ENCODE data around the gene CCR8.
"Not testable (repeated sequence)": the region's sequence is repeated elsewhere in the genome, so short reads cannot be mapped to it uniquely, and the experiment has no call there.

Gene CCR8

DNA sequence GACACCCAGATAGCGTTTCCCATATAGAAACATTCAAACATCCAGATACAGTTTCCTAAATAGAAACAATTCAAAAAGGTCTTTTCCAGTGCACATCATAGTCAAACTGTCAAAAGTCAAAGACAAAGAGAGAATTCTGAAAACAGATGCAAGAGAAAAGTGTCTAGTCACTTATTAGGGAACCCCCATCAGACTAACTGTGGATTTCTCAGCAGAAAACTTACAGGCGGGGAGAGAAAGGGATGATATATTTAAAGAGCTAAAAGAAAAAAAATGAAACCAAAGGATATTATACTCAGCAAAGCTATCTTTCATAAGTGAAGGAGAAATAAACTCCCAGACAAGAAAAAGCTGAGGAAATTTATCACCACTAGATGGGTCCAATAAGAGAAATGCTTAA is 27.3 kb upstream of the CCR8 start:
- no peak overlapping the region for H3K4me3 ChIP-seq (replicated peaks; ENCODE audit: low read depth, low read length)
- DNase-seq (ENCODE audit: extremely low read depth, low read depth) = no peak
- TF ChIP-seq, protein P1, sequence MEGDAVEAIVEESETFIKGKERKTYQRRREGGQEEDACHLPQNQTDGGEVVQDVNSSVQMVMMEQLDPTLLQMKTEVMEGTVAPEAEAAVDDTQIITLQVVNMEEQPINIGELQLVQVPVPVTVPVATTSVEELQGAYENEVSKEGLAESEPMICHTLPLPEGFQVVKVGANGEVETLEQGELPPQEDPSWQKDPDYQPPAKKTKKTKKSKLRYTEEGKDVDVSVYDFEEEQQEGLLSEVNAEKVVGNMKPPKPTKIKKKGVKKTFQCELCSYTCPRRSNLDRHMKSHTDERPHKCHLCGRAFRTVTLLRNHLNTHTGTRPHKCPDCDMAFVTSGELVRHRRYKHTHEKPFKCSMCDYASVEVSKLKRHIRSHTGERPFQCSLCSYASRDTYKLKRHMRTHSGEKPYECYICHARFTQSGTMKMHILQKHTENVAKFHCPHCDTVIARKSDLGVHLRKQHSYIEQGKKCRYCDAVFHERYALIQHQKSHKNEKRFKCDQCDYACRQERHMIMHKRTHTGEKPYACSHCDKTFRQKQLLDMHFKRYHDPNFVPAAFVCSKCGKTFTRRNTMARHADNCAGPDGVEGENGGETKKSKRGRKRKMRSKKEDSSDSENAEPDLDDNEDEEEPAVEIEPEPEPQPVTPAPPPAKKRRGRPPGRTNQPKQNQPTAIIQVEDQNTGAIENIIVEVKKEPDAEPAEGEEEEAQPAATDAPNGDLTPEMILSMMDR (IDR thresholded peaks at IDR 0.05; ENCODE audit: low read depth, low read length, missing control alignments) = no peak

GRCh38 chr3:39313289-39313688 is 16.2 kb upstream of the CCR8 start:
- no peak for DNase-seq (ENCODE audit: extremely low read depth, low read depth)
- H3K4me3 ChIP-seq (replicated peaks; ENCODE audit: low read depth, low read length) = no peak overlapping the region
- TF ChIP-seq, protein P1 (IDR thresholded peaks at IDR 0.05; ENCODE audit: low read depth, low read length, missing control alignments) = no peak

DNA sequence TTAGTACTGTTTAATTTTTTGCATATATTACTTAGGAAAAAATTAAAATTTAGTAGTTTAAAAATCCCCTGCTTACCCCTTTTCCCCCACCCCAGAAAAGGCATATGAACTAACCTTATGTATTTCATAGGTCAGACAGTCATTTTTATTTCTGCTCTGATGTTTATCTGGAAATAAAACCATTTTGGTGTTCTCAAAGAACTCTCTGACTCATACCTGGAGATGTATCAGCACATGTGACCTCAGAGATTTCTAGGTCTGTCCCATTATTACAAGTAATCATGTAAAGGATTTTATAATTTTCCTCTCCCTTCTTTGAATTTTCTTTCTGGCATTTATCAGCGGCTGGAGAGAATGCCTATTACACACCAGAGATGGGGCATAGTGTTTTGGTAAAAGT is 14.1 kb upstream of the CCR8 start:
- H3K4me3 ChIP-seq (replicated peaks; ENCODE audit: low read depth, low read length) = no peak overlapping the region
- no peak for DNase-seq (ENCODE audit: extremely low read depth, low read depth)
- TF ChIP-seq, protein P1 (IDR thresholded peaks at IDR 0.05; ENCODE audit: low read depth, low read length, missing control alignments) = no peak

DNA sequence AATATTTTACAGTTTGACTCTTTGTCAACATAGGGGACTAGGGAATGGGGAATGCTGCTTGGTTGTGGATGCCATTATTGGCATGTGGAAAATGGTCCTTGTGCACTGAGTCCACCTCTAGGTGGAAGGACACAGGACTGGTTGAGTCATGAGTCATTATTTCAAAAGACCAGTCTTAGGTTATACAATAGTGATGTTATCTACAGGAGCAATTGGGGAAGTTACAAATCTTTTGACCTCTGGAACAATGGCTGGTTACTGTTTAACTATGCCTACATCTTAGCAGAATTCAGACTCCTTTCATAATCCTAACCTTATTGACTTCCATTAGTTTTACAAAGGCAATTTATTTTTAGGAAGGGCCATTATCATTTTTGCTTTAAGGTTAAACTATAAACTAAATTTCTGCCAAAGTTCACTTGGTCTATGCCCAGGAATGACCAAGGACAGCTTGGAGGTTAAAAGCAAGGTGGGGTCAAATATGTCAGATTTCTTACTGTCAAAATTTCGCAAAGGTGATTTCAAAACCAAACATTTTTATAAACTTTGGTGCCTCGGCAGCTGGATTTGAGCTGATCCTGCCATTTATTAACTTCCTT is 11.8 kb upstream of the CCR8 start:
- DNase-seq (ENCODE audit: extremely low read depth, low read depth) = no peak
- H3K4me3 ChIP-seq (replicated peaks; ENCODE audit: low read depth, low read length) = no peak overlapping the region
- TF ChIP-seq, protein P1 (IDR thresholded peaks at IDR 0.05; ENCODE audit: low read depth, low read length, missing control alignments) = no peak

DNA sequence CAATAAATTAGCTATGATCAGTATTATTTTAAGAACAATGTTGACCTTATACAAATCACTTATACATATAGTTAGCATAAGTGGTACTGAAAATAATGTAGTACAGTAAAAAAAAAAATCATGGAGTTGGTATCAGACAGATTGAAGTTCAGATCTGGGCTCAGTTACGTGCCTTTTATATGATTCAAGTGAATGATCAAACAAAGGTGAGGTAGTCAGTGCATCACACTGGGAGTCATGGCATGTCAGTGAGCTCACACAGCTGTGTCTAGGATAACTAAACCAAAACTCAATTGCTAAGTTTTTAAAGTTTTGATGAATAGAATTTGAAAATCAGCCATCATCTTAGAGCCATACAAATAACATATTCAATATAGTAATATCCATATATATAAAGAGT is 11.2 kb upstream of the CCR8 start:
- TF ChIP-seq, protein P1 (IDR thresholded peaks at IDR 0.05; ENCODE audit: low read depth, low read length, missing control alignments) = no peak
- H3K4me3 ChIP-seq (replicated peaks; ENCODE audit: low read depth, low read length) = no peak overlapping the region
- DNase-seq (ENCODE audit: extremely low read depth, low read depth) = no peak

GRCh38 chr3:39319249-39319648 is 10.3 kb upstream of the CCR8 start:
- TF ChIP-seq, protein P1 (IDR thresholded peaks at IDR 0.05; ENCODE audit: low read depth, low read length, missing control alignments) = no peak
- no peak overlapping the region for H3K4me3 ChIP-seq (replicated peaks; ENCODE audit: low read depth, low read length)
- DNase-seq (ENCODE audit: extremely low read depth, low read depth) = no peak

GRCh38 chr3:39321574-39321983 is 7.9 kb upstream of the CCR8 start:
- DNase-seq (ENCODE audit: extremely low read depth, low read depth) = peak; percentile 9

GRCh38 chr3:39322209-39322715 is 7.2 kb upstream of the CCR8 start:
- H3K4me3 ChIP-seq (replicated peaks; ENCODE audit: low read depth, low read length); DNase-seq (ENCODE audit: extremely low read depth, low read depth): not testable (repeated sequence)

More at GRCh38 chr3:39321574-39321983, 7.9 kb upstream of the CCR8 start:
- H3K4me3 ChIP-seq (replicated peaks; ENCODE audit: low read depth, low read length) = not testable (repeated sequence)

Data from HFF-Myc (cell line).